SU-DHL-6 (cell line): ENCODE measurements around the gene RNF40.

ENCODE experiments used
- H2AFZ ChIP-seq: fragments of 200-600 bp; sonication (generic); 2 replicates; pipeline ENCODE4 v1.6.1; 2014; ENCODE audit warnings: low read depth, mild to moderate bottlenecking, moderate library complexity, mixed read lengths, antibody characterized with exemption, low read length; ENCODE audit not compliant: severe bottlenecking
- H3F3A ChIP-seq: fragments of 200-600 bp; shearing (Covaris generic); 2 replicates; pipeline ENCODE4 v1.6.0; 2016; ENCODE audit warnings: antibody characterized with exemption, mild to moderate bottlenecking; ENCODE audit not compliant: insufficient read depth
- H3K27ac ChIP-seq: fragments of 200-600 bp; sonication (generic); 2 replicates; pipeline ENCODE4 v1.5.1; 2016; ENCODE audit warnings: low read depth, mild to moderate bottlenecking, low read length, moderate library complexity, mixed read lengths
- H3K27me3 ChIP-seq: fragments of 200-600 bp; sonication (generic), shearing (Covaris generic); 2 replicates; pipeline ENCODE4 v1.6.0; 2014; ENCODE audit warnings: mild to moderate bottlenecking, low read length
- H3K36me3 ChIP-seq: fragments of 200-600 bp; sonication (generic); 2 replicates; pipeline ENCODE4 v1.6.1; 2014; ENCODE audit warnings: mild to moderate bottlenecking, low read length, mixed read lengths
- H3K4me2 ChIP-seq: fragments of 300-600, 200-600 bp; shearing (Covaris generic), sonication (generic); 2 replicates; pipeline ENCODE4 v1.6.0; 2014; ENCODE audit warnings: low read length, low read depth, mild to moderate bottlenecking; ENCODE audit not compliant: poor library complexity, severe bottlenecking
- H3K4me3 ChIP-seq: fragments of 200-600 bp; sonication (generic); 2 replicates; pipeline ENCODE4 v1.5.1; 2014; ENCODE audit warnings: antibody characterized with exemption, low read length, mild to moderate bottlenecking, mixed read lengths; ENCODE audit not compliant: insufficient read depth, poor library complexity, severe bottlenecking
- H3K79me2 ChIP-seq: fragments of 200-600 bp; sonication (generic); 2 replicates; pipeline ENCODE4 v1.6.1; 2014; ENCODE audit warnings: mild to moderate bottlenecking, low read length, moderate library complexity; ENCODE audit not compliant: insufficient read depth
- H3K9ac ChIP-seq: fragments of 200-600 bp; sonication (generic); 2 replicates; pipeline ENCODE4 v1.7.0; 2014; ENCODE audit warnings: mild to moderate bottlenecking, low read length
- H3K9me2 ChIP-seq: fragments of 200-600 bp; sonication (generic); replicated peaks from 2 replicates; pipeline ENCODE4 v1.6.1; 2014; ENCODE audit warnings: low read length; ENCODE audit not compliant: insufficient read depth
- H3K9me3 ChIP-seq: fragments of 200-600 bp; sonication (generic); 2 replicates; pipeline ENCODE4 v1.6.1; 2014; ENCODE audit warnings: low read length, mixed read lengths; ENCODE audit not compliant: insufficient read depth
- H4K20me1 ChIP-seq: fragments of 200-600 bp; sonication (generic); 2 replicates; pipeline ENCODE4 v1.6.1; 2014; ENCODE audit warnings: low read depth, mild to moderate bottlenecking, antibody characterized with exemption, low read length, moderate library complexity, mixed read lengths
- EZH2phosphoT487 ChIP-seq: fragments of 200-600 bp; sonication (generic), shearing (Covaris generic); conservative IDR thresholded peaks from 2 replicates; pipeline ENCODE4 v1.6.1; 2018; ENCODE audit warnings: mild to moderate bottlenecking, antibody characterized with exemption, low read length, moderate library complexity, mixed read lengths
- TF ChIP-seq, protein P1 (sequence below): fragments of 200-600 bp; sonication (generic); IDR thresholded peaks from one replicate; pipeline ENCODE4 v1.5.1; 2017; ENCODE audit warnings: antibody characterized with exemption, mild to moderate bottlenecking, low read length, moderate library complexity; ENCODE audit not compliant: insufficient read depth, poor library complexity, severe bottlenecking

Gene RNF40

DNA sequence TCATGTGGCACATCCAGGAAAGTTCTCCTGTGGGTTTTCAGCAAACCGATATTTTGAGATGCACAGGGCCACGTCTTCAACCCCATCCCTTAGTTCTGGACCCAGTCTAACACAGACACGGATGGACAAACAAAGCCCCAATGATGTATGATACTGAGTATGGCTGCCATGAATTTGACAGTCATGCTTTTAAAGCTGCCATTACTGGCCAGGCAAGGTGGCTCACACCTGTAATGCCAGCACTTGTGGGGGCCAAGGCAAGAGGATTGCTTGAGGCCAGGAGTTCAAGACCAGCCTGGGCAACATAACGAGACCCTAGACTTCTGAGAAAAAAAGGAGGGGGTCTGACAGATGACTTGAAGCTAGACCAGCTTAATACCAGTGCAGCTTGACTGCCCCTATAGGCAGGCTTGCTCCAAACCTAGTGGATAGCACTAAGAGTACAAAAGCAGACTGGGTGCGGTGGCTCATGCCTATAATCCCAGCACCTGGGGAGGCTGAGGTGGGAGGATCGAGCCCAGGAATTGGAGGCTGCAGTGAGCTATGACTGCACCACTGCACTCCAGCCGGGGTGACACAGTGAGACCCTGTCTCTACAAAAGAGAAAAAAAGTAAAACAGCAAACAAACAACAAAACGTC is 35.7 kb downstream of the RNF40 start:
- Histone ChIP-seq H3K36me3 (no peaks in the 10 kb centered on the region), H3K4me2 (no peak overlapping the region), H3K79me2 (no peaks in the 10 kb centered on the region), H3K4me3 (no peak overlapping the region), H3K9me2 (no peaks in the 10 kb centered on the region), H2AFZ (no peak overlapping the region), H3K27ac (no peak overlapping the region), H3F3A (no peaks in the 10 kb centered on the region), H3K27me3 (no peaks in the 10 kb centered on the region), H4K20me1 (no peaks in the 10 kb centered on the region), H3K9me3 (no peaks in the 10 kb centered on the region), H3K9ac (no peak overlapping the region)
- TF ChIP-seq EZH2phosphoT487 = no peak
- TF ChIP-seq, protein P1, sequence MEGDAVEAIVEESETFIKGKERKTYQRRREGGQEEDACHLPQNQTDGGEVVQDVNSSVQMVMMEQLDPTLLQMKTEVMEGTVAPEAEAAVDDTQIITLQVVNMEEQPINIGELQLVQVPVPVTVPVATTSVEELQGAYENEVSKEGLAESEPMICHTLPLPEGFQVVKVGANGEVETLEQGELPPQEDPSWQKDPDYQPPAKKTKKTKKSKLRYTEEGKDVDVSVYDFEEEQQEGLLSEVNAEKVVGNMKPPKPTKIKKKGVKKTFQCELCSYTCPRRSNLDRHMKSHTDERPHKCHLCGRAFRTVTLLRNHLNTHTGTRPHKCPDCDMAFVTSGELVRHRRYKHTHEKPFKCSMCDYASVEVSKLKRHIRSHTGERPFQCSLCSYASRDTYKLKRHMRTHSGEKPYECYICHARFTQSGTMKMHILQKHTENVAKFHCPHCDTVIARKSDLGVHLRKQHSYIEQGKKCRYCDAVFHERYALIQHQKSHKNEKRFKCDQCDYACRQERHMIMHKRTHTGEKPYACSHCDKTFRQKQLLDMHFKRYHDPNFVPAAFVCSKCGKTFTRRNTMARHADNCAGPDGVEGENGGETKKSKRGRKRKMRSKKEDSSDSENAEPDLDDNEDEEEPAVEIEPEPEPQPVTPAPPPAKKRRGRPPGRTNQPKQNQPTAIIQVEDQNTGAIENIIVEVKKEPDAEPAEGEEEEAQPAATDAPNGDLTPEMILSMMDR = no peak

DNA sequence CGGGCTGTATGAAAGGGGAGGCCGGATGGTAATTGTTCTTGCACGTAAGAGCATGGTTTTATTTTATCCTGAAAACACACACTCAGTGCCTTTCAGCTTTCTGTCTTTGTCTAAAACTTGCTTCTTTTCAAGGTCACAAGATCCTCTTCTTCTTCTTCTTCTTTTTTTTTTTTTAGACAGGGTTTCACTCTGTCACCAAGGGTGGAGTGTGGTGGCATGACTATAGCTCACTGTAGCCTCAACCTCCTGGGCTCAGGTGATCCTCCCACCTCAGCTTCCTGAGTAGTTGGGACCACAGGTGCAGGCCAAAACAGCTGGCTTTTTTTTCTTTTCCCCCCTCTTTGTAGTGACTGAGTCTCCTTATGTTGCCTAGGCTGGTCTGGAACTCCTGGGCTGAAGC is 40.8 kb downstream of the RNF40 start:
- Histone ChIP-seq H3F3A (no peaks in the 10 kb centered on the region), H4K20me1 (no peaks in the 10 kb centered on the region)

DNA sequence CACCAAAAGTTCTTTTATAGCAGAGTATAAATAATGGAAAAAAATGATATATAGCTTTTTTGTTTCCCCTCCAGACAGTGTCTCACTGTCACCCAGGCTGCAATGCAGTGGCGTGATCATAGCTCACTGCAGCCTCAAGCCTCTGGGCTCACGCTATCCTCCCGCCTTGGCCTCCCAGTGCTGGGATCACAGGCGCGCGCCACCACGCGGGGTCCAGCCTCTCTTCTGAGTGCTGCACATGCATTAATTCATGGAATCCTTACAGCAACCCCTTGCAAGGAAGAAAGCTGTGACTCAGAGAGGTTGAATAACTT is 42.9 kb downstream of the RNF40 start:
- TF ChIP-seq, protein P1 = no peak
- TF ChIP-seq EZH2phosphoT487 = no peak
- Histone ChIP-seq H3K79me2 (no peaks in the 10 kb centered on the region), H3K27me3 (no peaks in the 10 kb centered on the region), H3K9me3 (no peaks in the 10 kb centered on the region), H2AFZ (no peak overlapping the region), H3K9ac (no peak overlapping the region), H3F3A (no peaks in the 10 kb centered on the region), H3K4me3 (no peak overlapping the region), H3K4me2 (no peak overlapping the region), H3K36me3 (no peaks in the 10 kb centered on the region), H4K20me1 (no peaks in the 10 kb centered on the region), H3K9me2 (no peaks in the 10 kb centered on the region), H3K27ac (no peak overlapping the region)

More for the DNA sequence above, 40.8 kb downstream of the RNF40 start:
- no peaks in the 10 kb centered on the region for H3K9me2 ChIP-seq
- TF ChIP-seq, protein P1 = no peak
- TF ChIP-seq EZH2phosphoT487 = no peak
- no peaks in the 10 kb centered on the region for H3K36me3 ChIP-seq
- H3K4me3 ChIP-seq = no peak overlapping the region
- H3K9ac ChIP-seq = no peak overlapping the region
- no peak overlapping the region for H2AFZ ChIP-seq
- no peaks in the 10 kb centered on the region for H3K27me3 ChIP-seq
- H3K4me2 ChIP-seq = no peak overlapping the region
- H3K79me2 ChIP-seq = no peaks in the 10 kb centered on the region
- no peaks in the 10 kb centered on the region for H3K9me3 ChIP-seq
- no peak overlapping the region for H3K27ac ChIP-seq
